Retinal pigment epithelial cell (primary cell): ENCODE data around the gene RAB11B.

ENCODE experiments used
- DNase-seq: peaks from one replicate; pipeline ENCODE4 v3.0.0-alpha.2; 2010; ENCODE audit warnings: low read depth
- H3K4me3 ChIP-seq: 2 replicates; pipeline ENCODE4 v1.5.1; 2011; ENCODE audit warnings: mild to moderate bottlenecking, low read length, control low read depth, moderate library complexity
- CTCF ChIP-seq: conservative IDR thresholded peaks from 2 replicates; pipeline ENCODE4 v1.5.1; 2011; ENCODE audit warnings: low read depth, low read length, control low read depth, inconsistent platforms

The RAB11B gene

DNA sequence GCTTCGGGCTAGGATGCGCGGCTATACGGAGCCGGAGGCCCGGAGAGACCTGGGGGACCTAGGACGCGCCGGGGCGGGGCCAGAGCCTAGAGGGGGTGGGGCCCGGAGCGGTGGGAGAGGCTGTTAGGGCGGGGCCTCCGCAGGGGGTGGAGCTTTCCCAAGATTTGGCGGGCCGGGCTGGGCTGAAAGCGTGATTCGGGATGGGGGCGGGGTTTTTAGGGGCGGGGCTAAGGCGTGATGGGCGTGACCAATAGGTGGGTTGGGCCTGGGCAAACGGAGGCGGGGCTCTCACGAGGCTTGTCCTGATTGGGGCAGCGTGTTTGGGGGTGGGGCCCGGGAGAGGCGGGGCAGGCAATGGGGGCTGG, 439 bp downstream of the RAB11B start:
- peak overlapping the region; percentile 63 for H3K4me3 ChIP-seq
- peak; percentile 64 for DNase-seq
- no peak for TF ChIP-seq CTCF

DNA sequence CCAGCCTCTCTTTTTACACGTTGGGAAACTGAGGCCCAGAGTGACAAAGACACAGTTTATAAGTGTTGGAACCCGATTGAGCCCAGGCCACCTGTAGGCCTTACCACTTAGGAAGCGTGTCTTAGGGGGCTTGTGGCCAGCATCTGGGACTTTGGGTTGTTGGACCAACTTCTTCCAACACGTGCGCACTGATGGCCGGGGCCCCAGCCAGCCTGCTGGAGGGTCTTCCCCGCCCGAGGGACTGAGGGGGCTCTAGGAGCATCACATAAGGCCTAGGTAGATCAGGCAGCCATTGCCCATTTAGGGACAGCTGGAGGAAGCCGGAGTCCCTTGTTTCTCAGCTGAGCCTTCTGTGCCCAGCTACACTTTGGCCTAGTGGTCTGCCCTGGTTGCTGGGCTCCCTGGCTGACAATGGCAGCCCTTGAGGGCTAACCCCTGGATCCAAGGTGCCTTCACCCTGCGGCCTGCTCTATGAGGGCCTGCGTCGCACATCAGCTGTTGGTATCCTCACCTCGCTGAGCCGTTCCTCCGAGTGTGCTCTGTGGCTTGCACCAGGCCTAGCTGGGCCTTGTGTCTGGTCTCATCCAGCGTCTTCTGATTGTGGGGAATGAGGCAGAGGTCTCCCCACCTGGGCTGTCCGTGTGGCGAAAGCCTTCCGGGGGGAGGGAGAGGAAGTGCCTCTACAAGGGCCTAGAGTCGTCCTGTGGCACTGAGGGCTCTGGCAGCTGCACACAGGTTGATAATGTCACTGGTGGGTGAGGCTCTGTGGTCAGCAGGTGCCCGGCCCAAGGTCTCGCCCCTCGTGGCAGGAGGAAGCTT, 1.2 kb downstream of the RAB11B start:
- TF ChIP-seq CTCF, result no peak
- no peak for DNase-seq
- peak overlapping the region; percentile 17 for H3K4me3 ChIP-seq

DNA sequence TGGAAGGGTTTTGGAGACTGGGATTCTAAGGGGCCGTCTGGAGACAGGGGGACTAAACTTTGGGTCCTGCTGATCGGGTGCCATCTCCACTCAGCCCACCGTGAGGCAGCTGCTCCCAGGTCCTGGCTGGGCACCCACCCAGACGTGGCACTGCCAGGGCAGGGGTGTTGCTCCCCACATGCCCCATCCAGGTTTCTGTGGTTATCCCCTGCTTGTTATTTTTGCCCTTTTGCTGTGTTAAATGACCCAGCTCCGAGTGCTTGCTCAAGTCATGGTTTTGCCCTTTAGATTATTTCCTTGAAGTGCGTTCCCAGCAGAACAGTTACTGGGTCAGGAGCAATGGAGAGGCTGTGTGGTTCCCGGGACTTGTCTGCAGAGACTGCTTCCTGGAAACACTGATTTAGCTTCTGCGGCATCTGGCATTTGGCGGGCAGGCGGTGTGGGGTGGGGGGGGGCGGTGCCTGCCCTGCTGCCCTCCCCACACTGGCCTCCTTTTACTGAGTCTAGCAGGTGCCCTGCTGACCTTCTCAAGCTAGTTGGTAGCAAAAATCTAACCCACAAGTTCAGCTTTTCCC, 1.9 kb downstream of the RAB11B start:
- no peak for TF ChIP-seq CTCF
- DNase-seq, result no peak
- no peak overlapping the region for H3K4me3 ChIP-seq

- TF ChIP-seq CTCF, result no peak
- no peak for DNase-seq
- H3K4me3 ChIP-seq, result no peak overlapping the region
These were observed 3.2 kb downstream of the RAB11B start for GRCh38 chr19:8393192-8393870.

DNA sequence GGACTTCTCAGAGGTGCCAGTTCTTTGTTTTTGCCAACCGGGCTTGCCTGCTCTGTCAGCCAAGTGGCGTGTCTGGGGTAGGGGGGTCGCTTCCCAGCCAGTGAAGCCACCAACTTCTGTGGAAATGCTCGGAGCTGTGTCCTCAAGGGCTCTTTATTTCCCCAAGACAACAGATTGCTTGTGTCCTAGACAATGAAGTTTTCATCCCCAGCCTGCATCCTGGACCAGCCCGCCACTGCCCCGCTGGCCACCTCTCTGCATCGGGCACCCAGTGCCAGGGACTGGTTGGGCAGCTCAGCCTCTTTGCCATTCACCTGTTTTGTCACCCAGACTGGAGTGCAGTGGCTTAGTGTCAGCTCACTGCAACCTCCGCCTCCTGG, 3.7 kb downstream of the RAB11B start:
- no peak for DNase-seq
- TF ChIP-seq CTCF, result no peak
- no peak overlapping the region for H3K4me3 ChIP-seq

DNA sequence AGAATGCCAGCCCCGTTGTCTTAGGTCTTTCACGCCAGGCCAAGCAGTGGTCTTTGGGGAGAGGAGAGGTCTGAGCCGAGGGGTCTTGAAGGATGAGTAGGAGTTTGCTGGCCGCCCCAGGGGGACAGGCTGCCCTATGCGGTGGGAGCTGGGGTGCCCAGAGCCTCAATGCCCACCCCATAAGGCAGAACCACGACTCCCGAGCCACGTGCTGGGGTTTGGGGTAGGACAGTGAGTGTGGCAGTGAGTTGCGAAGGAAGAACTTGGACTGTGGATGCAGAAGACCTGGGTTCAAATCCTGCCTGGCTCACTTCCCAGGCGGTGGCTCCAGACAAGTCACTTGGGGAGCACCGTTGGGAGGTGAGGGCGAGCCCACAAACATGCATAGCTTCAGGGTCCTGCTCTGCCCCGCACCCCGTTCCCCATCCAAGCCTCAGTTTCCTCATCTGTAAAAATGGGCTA, 5.5 kb downstream of the RAB11B start:
- H3K4me3 ChIP-seq, result no peak overlapping the region
- no peak for TF ChIP-seq CTCF
- DNase-seq, result no peak
